GM18517 (cell line): ENCODE data around the gene KPNA4.
"Not testable (repeated sequence)": the region's sequence is repeated elsewhere in the genome, so short reads cannot be mapped to it uniquely, and the experiment has no call there.

Experiments used
- ATAC-seq: cut with Tn5 transposase; IDR thresholded peaks from one replicate; pipeline ENCODE4 v1.9.1; 2021; ENCODE audit warnings: mild to moderate bottlenecking, moderate library complexity; ENCODE audit not compliant: unreplicated experiment

The KPNA4 gene

GRCh38 chr3:160516391-160516790, 49.0 kb downstream of the KPNA4 start:
- not testable (repeated sequence) for ATAC-seq

GRCh38 chr3:160501325-160501724, 64.0 kb downstream of the KPNA4 start:
- ATAC-seq = no peak

- ATAC-seq = no peak
Measured at GRCh38 chr3:160498202-160498601, 67.2 kb downstream of the KPNA4 start.

- no peak for ATAC-seq
Measured at GRCh38 chr3:160490166-160490565, 75.2 kb downstream of the KPNA4 start.

GRCh38 chr3:160486459-160486869, 78.9 kb downstream of the KPNA4 start:
- no peak for ATAC-seq

- ATAC-seq = no peak
Measured at GRCh38 chr3:160482796-160483195, 82.6 kb downstream of the KPNA4 start.

- no peak for ATAC-seq
Measured at GRCh38 chr3:160481856-160482255, 83.5 kb downstream of the KPNA4 start.

GRCh38 chr3:160480931-160481330, 84.4 kb downstream of the KPNA4 start:
- no peak for ATAC-seq

GRCh38 chr3:160479376-160479775, 86.0 kb downstream of the KPNA4 start:
- ATAC-seq = no peak

GRCh38 chr3:160478338-160478737, 87.0 kb downstream of the KPNA4 start:
- no peak for ATAC-seq

GRCh38 chr3:160477750-160478149, 87.6 kb downstream of the KPNA4 start:
- ATAC-seq = no peak

GRCh38 chr3:160475884-160476283, 89.5 kb downstream of the KPNA4 start:
- no peak for ATAC-seq

GRCh38 chr3:160475153-160475552, 90.2 kb downstream of the KPNA4 start:
- no peak for ATAC-seq

GRCh38 chr3:160474416-160474838, 90.9 kb downstream of the KPNA4 start:
- ATAC-seq = no peak

- no peak for ATAC-seq
Measured at GRCh38 chr3:160473978-160474377, 91.4 kb downstream of the KPNA4 start.

- ATAC-seq = no peak
Measured at GRCh38 chr3:160473221-160473620, 92.2 kb downstream of the KPNA4 start.

- no peak for ATAC-seq
Measured at GRCh38 chr3:160472344-160472743, 93.0 kb downstream of the KPNA4 start.

GRCh38 chr3:160471892-160472291, 93.5 kb downstream of the KPNA4 start:
- no peak for ATAC-seq

- no peak for ATAC-seq
Measured at GRCh38 chr3:160470181-160470580, 95.2 kb downstream of the KPNA4 start.

- ATAC-seq = no peak
Measured at GRCh38 chr3:160464971-160465370, 100.4 kb downstream of the KPNA4 start.

- no peak for ATAC-seq
Measured at GRCh38 chr3:160464321-160464720, 101.0 kb downstream of the KPNA4 start.

- ATAC-seq = no peak
Measured at GRCh38 chr3:160460033-160460432, 105.3 kb downstream of the KPNA4 start.

- ATAC-seq = no peak
Measured at GRCh38 chr3:160459450-160459970, 105.9 kb downstream of the KPNA4 start.
